NCI-H2107 treated with DMSO at 0.1 percent for 48 hours (cell line): ENCODE data around the gene RASD2.

Source experiments
- DNase-seq: peaks from one replicate; lab custom pipeline; 2025; ENCODE audit not compliant: unreplicated experiment; lab: John Stamatoyannopoulos, UW

Gene RASD2

DNA sequence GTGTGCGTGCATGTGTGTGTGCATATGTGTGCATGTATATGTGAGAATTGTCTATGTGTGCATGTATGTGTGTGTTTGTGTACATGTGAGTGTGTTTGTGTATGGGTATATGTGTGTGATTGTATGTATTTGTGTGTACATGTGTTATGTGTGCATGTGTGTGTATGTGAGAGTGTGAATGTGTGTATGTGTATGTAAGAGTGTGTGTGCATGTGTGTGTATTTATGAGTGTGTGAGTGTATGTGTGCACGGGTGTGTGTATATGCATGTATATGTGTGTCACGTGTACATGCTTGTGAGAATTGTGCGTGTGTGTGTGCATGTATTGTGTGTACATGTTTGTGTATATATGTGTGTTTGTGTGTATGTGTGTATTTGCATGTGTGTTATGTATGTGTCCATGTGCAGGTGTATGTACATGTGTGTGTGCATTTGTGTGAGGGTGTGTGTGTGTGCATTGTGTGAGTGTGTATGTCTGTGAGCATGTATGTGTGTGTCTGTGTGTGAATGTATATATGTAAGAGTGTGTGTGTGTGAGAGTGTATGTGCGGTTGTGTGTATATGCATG is 60.5 kb downstream of the RASD2 start:
- DNase-seq, result no peak

DNA sequence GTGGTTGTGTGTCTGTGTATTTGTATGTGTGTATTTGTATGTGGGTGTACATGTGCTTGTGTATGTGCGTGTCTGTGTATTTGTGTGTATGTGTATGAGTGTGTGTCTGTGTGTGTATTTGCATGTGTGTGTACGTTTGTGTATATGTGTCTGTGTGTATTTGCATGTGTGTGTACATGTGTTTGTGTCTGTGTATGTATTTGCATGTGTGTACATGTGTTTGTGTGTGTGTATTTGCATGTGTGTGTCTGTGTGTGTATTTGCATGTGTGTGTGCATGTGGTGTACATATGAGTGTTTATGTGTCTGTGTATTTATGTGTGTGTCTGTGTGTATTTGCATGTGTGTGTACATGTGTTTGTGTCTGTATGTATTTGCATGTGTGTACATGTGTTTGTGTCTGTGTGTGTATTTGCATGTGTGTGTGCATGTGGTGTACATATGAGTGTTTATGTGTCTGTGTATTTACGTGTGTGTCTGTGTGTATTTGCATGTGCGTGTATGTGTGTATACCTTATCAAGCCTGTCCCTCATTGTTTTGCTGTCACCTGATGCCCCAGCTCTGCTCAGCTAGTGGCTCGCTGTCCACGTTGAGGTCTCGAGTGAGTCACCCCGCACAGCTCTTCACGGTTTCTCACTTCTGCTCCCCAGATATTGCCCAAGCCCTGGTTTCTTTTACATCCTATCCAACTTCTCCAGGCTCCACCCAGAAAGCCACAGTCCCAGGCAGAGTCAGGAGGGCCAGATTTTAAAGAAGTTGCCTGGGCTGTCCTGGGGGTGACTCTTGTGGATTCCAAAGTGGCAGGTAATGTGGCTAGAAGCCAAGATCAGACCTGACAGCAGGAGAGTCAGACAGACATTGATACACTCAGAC is 61.3 kb downstream of the RASD2 start:
- DNase-seq, result no peak
